NK-92 (cell line): ENCODE measurements around the gene RAP1GAP2.
"Not testable (repeated sequence)": the region's sequence is repeated elsewhere in the genome, so short reads cannot be mapped to it uniquely, and the experiment has no call there.

Source experiments
- DNase-seq: peaks from one replicate; lab custom pipeline; 2025; ENCODE audit not compliant: unreplicated experiment; lab: John Stamatoyannopoulos, UW

The RAP1GAP2 gene

DNA sequence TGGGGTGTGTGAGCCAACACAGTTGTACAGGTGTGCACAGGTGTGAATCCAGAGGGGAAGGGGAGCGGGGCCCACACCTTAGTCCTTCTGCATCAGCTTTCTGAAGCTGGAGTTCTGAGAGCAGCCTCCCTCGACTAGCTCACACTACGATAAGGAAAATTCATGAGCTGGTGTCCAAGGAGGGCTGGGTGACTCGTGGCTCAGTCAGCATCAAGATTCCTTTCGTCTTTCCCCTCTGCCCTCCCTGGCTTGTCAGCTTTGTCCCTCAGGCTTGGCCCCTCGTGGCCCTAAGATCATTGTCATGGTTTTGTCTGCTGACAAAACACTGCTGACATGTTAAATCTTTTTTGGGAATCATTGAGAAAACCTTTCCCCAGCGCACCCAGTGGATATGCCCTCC is 219.7 kb downstream of the RAP1GAP2 start:
- no peak for DNase-seq

- DNase-seq, result no peak
Measured at GRCh38 chr17:3017936-3018335, 221.7 kb downstream of the RAP1GAP2 start.

DNA sequence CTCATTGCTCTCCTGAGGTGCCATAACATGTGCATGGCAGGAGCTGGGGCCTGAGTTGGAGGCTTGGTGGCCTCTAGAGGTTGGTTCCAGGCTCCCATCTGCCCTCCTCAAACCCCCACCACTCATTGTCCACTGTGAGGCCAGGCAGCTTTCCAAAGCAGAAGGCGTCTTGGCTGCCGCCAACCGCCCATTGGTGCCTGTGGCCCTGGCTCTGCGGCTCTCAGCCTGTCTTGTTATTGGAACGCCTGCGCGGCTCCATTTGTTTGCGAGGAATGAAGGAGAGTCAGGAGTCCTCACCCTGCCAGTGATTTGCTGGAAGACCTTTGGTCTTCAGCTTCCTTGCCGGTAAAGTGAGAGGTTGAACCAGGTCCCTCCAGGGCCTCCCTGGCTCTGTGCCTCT is 223.5 kb downstream of the RAP1GAP2 start:
- no peak for DNase-seq

DNA sequence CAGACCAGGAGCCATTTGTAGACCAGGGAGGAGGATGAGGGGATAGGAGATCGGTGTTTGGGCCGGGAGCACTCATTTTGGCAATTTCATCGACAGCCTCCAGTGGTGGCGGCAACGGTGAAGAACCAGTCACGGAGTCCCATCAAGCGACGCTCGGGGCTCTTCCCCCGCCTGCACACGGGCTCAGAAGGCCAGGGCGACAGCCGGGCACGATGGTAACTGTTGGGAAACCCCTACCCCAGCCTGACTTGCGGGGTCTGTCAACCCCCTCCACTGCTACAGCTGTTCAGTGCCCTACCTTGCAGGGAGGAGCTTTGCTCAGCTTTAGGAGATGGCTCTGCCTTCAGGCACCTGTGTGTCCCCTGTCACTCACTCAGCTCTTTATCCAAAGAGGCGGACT is 224.1 kb downstream of the RAP1GAP2 start:
- no peak for DNase-seq

DNA sequence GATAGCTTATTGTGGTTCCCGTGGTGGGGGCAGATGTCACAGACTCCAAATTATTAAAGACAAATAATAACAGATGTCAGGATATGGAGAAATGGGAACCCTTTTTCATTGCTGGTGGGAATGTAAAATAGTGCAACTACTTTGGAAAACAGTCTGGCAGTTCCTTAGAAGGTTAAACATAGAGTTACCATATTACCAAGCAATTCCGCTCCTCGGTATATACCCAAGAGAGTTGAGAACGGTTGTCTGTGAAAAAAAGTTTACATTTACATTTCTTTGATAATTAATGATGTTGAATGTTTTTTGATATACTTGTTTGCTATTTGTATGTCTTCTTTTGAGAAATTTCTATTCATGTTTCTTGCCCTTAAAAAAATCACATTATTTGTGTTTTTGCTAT is 226.0 kb downstream of the RAP1GAP2 start:
- DNase-seq, result no peak

DNA sequence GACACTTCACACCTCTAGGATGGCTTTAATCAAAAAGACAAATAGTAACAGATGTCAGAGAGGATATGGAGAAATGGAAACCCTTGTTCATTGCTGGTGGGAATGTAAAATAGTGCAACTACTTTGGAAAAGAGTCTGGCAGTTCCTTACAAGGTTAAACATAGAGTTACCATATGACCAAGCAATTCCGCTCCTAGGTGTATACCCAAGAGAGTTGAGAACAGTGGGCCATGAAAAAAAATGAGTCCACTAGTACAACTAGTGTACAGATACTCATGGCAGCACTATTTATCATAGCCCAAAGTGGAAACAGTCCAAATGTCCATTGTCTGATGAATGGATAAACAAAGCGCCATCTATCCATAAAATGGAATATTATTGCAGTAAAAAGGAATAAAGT is 228.1 kb downstream of the RAP1GAP2 start:
- no peak for DNase-seq

- DNase-seq, result no peak
Measured at GRCh38 chr17:3025421-3026124, 229.3 kb downstream of the RAP1GAP2 start.

DNA sequence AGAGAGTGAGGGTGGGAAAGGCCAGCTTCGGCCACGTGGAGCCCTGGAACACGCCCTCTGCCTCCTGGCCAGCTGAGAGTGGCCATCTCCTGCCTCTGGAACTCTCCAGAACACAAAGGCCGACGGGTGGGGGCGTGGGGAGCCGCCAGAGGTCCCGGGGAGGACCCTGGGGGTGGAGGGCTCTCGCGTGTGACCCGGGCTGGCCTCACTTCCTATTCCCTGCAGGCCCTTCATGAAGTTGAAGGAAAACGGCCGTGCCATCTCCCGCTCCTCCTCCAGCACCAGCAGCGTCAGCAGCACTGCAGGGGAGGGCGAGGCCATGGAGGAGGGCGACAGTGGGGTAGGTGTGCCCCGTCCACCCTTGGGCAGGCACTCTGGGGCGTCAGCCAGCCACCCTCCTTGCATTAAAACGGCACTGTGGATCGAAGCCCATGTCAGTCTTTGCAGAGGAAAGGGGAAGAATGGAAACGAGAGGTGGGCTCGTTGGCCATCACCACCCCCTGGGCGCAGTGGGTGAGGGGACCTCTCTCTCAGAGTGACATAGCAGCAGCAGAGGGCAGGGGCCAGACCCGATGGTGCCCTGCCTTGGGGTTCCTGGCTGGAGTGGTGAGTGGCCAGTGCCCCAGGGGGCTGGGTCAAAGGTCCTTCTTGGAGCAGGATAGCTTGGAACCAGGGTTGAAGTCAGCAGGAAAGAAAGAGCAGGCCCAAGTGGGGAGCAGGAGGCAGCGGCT is 230.1 kb downstream of the RAP1GAP2 start:
- no peak for DNase-seq

GRCh38 chr17:3026856-3027751 is 230.9 kb downstream of the RAP1GAP2 start:
- DNase-seq, result no peak

DNA sequence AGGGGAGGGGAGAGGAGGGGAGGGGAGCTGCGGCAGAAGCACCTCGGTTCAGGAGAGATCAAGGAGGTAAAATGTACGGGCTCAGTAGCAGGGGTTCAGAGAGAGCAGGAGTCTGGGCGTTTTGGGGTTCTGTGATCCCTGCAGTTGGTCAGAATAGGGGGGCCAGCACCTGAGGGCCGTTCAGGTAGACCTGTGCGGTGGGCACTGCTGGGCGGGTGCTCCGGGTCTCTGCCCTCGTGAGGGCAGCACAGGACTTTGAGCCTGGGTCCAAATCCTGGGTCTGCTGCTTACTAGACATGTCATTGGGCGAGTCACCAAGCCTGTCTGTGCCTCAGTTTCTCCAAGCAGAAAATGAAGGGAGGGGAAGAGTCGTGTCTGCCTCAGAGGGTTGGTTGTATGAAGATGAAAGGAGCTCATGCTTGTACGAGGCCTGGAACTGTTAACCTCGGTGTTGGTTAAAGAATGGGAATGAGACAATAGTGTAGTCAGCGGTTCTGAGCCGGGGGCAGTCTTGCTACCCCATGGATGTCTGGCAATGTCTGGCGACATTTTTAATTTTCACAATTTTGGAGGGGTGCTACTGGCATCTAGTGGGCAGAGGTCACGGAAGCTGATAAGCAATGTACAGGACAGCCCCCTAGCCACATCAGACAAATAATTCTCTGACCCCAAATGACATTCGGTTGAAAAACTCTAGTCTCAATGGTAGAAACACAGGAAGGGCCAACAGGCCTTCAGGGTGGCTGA is 231.7 kb downstream of the RAP1GAP2 start:
- DNase-seq, result no peak

GRCh38 chr17:3029213-3029913 is 233.1 kb downstream of the RAP1GAP2 start:
- no peak for DNase-seq

- no peak for DNase-seq
Measured at GRCh38 chr17:3030096-3030495, 233.9 kb downstream of the RAP1GAP2 start.

DNA sequence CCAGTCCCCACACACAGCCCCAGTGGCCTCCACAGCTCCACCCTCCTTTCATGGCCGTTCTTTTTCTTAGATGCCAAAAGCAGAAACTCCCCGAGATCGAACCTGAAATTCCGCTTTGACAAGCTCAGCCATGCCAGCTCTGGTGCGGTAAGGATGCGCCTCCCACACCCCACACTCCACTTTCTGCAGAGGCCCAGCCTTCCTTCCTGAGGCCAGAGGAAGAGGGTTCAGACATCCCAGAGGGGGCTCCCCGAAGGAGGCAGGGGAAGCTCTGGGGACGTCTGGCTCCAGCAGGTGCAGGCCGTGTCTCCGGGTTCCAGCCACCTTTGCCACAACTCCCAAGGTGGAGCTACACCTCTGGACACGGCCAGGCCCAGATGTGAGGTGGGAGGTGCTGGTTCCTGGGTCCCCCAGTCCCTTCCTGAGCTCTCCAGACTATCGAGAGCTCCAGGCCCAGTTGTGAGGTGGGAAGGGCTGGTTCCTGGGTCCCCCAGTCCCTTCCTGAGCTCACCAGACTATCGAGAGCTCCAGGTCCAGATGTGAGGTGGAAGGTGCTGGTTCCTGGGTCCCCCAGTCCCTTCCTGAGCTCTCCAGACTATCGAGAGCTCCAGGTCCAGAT is 234.7 kb downstream of the RAP1GAP2 start:
- DNase-seq, result not testable (repeated sequence)

DNA sequence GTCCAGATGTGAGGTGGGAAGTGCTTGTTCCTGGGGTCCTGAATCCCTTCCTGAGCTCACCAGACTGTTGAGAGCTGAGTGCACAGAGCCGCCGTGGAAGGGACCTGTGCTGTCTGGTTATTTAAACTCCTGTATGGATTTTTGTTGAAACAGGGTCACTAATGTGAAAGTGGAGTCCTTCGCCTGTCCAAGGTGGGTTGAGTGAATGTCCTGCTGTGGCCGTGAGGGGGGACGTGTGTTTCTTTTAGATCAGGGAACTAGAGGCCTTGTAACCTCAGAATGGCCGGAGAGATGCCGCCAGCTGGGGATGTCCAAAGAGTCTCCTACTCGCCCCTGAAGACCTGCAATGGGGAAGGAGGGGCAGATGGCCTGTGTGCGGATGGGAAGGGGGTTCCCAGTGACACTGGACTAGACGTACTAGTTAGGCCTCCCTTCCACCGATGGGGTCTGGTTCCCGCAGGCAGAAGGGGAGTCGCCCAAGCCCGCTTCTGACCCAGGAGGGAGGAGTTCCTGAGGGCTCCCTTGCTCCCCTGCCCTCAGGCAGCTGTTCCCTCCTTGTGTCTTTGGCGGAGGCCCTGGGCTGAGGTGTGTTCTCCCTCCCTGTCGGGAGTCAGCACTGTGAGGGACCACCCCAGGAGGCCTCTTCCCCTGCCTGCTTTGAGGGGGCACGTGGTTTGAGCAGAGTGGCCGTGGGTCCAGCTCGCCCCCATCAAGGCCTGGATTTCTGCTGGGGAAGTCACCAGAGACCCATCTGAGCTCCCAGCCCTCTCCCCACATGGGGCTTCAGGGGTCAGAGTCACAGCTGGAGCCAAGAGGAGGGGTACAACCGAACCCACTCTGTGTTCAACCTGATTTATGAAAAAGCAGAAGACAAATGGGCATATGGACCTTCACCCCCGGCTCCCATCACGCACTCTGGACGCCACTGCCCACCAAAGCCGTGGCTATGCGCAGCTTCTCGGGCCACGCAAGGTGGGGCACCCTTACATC is 236.3 kb downstream of the RAP1GAP2 start:
- DNase-seq, result no peak

DNA sequence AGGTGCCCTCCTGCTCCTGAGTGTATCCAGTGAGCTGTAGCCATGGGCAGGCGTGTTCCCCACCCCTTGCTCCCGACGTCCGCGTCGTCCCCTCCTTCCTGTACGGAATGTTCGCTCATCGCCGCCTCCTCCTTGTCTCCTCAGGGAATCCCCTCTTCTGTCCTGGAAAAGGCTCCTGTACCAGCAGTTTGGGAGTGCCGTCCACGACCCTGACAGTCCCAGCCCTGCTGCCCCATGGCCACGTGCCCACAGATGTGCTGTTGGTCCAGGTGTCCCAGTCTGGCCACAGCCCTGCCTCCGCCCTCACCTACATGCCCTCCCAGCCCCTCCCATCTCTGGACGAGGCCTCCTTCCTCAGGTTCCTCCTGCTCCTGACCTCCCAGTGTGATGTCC is 237.0 kb downstream of the RAP1GAP2 start:
- no peak for DNase-seq

DNA sequence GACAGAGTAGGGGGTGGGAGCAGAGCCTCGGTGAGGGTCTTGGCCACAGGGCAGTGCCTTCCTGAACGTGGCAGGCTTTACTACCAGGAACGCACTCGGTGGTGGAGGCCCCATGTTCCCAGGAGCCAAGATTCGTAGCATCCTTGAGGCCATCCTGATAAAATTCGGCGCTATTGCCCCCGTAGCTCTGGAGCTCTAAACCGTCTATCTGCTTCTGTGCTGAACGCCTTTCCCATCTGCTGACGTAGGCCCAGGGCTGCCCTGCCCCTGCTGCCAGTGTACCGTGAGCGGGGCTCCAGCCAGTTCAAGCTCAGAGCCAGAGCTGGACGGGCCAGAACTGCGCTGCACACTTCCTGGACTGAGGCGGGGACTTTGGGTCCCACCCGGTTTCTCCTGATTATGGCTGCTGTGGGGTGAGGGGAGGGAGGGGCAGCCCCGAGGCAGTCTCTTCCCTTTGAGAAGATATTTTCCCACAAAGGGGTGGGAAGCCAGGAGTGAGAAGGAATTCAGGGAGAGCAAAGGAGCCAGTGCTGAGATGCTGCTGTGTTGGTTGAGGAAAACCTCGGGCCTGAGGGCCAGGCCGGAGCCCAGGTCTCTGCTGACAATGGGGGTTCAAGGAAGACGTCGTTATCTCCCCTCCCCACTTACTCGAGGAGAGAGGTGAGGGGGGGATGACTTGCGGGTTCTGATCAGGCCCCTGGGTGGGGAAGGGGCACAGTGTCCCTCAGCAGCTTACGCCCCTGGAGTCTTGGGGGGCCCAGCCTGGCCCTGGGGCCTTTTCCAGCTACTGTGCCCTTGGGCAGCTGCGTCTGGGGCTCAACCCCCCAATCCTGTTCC is 237.7 kb downstream of the RAP1GAP2 start:
- no peak for DNase-seq

DNA sequence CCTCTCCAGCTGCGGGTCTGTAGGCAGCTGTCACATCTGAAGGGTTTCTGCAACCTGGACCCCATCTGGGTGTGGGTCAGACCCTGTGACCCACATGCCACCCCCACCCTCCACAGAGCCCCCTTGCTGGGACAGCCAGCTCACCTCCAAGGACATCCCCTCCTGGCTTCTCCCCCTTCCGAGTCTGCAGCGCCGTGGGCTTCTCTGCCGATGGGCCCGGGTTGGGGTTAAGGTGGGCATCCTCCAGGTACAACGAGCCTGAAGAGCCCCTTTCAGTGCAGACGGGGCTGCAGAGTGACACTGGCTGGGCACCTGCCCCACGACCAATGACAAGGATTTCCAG is 238.3 kb downstream of the RAP1GAP2 start:
- no peak for DNase-seq
